SK-N-SH (cell line): ENCODE measurements around the gene UBE2D3. TPM values are rescaled to one million over a fixed set of nuclear protein-coding genes. Genes with fewer than 3 reads are reported as not detected.

Source experiments
- CTCF ChIA-PET: fragments of 300-600, 350-600 bp; formaldehyde crosslinking; extraction: SDS; loops from one replicate; lab custom pipeline; 2021; lab: Yijun Ruan, JAX
- POLR2A ChIA-PET: fragments of 350-600 bp; sonication (Branson Sonifier 250); formaldehyde crosslinking; extraction: SDS; loops from one replicate; lab custom pipeline; 2020; ENCODE audit warnings: antibody characterized with exemption, inconsistent platforms; lab: Yijun Ruan, JAX
- DNase-seq: peaks from one replicate; pipeline ENCODE4 v3.0.0; 2012
- H2AFZ ChIP-seq: fragments of 200-600 bp; sonication (generic); 2 replicates; pipeline ENCODE4 v1.8.1; 2016; ENCODE audit warnings: antibody characterized with exemption, mild to moderate bottlenecking, low read depth
- H3F3A ChIP-seq: fragments of 200-600 bp; sonication (generic); replicated peaks from 2 replicates; pipeline ENCODE3; 2016; ENCODE audit warnings: antibody characterized with exemption, mild to moderate bottlenecking; ENCODE audit not compliant: insufficient read depth
- H3K27ac ChIP-seq, 2 experiments: fragments of 200-500 bp in 1 of 2; fragments of 200-600 bp in 1 of 2; sonication (Bioruptor generic) in 1 of 2; sonication (generic), shearing (Covaris generic) in 1 of 2; 2 replicates each; pipeline versions ENCODE4 v1.5.1 to v1.6.1; 2014 to 2016; ENCODE audit warnings: low read depth in 2 of 2, inconsistent platforms in 1 of 2, low read length in 1 of 2, mild to moderate bottlenecking in 1 of 2, mixed read lengths in 1 of 2
- H3K27me3 ChIP-seq: fragments of 200-600 bp; sonication (generic), shearing (Covaris generic); 2 replicates; pipeline ENCODE4 v1.6.1; 2016; ENCODE audit warnings: mixed run types; ENCODE audit not compliant: insufficient read depth
- H3K36me3 ChIP-seq, 2 experiments: fragments of 200-500 bp in 1 of 2; fragments of 200-600 bp in 1 of 2; sonication (Bioruptor generic) in 1 of 2; sonication (generic) in 1 of 2; replicated peaks in 1 of 2; 2 replicates each; pipeline versions ENCODE3 to v1.5.1; 2014 to 2016; ENCODE audit warnings: low read length in 1 of 2, mild to moderate bottlenecking in 1 of 2; ENCODE audit not compliant: insufficient read depth in 2 of 2, control insufficient read depth in 1 of 2
- H3K4me1 ChIP-seq, 2 experiments: fragments of 200-500 bp in 1 of 2; fragments of 200-600 bp in 1 of 2; sonication (Bioruptor generic) in 1 of 2; sonication (generic), shearing (Covaris generic) in 1 of 2; 2 replicates each; pipeline versions ENCODE4 v1.5.1 to v1.6.1; 2014 to 2016; ENCODE audit warnings: low read depth in 1 of 2, low read length in 1 of 2, mixed run types in 1 of 2; ENCODE audit not compliant: insufficient read depth in 2 of 2, control insufficient read depth in 1 of 2
- H3K4me2 ChIP-seq: fragments of 200-600 bp; sonication (generic), shearing (Covaris generic); 2 replicates; pipeline ENCODE4 v1.6.1; 2017; ENCODE audit warnings: mixed run types
- H3K4me3 ChIP-seq, 2 experiments: fragments of 200-500 bp in 1 of 2; fragments of 200-600 bp in 1 of 2; sonication (Bioruptor generic) in 1 of 2; sonication (generic), shearing (Covaris generic) in 1 of 2; 2 replicates each; pipeline versions ENCODE4 v1.5.1 to v1.8.1; 2014 to 2016; ENCODE audit warnings: low read depth in 2 of 2, inconsistent platforms in 1 of 2, low read length in 1 of 2, mild to moderate bottlenecking in 1 of 2, mixed read lengths in 1 of 2, moderate library complexity in 1 of 2
- H3K79me2 ChIP-seq: fragments of 200-600 bp; sonication (generic); 2 replicates; pipeline ENCODE4 v1.8.1; 2017; ENCODE audit warnings: mild to moderate bottlenecking; ENCODE audit not compliant: insufficient read depth
- H3K9ac ChIP-seq: fragments of 200-600 bp; sonication (generic); 2 replicates; pipeline ENCODE4 v1.6.1; 2017; ENCODE audit warnings: mixed run types
- H3K9me2 ChIP-seq: fragments of 200-600 bp; sonication (generic); 2 replicates; pipeline ENCODE4 v1.6.1; 2017; ENCODE audit warnings: mixed run types
- H3K9me3 ChIP-seq: fragments of 200-600 bp; sonication (generic); 2 replicates; pipeline ENCODE4 v1.6.1; 2017; ENCODE audit warnings: mixed run types, mild to moderate bottlenecking, moderate library complexity
- H4K20me1 ChIP-seq: fragments of 200-600 bp; sonication (generic); 2 replicates; pipeline ENCODE4 v1.6.1; 2017; ENCODE audit warnings: mild to moderate bottlenecking, mixed run types; ENCODE audit not compliant: insufficient read depth
- ELF1 ChIP-seq: IDR thresholded peaks from 2 replicates; pipeline ENCODE4 v1.4.0; 2012
- GABPA ChIP-seq: IDR thresholded peaks from 2 replicates; pipeline ENCODE4 v1.4.0; 2012; ENCODE audit warnings: low read depth, mild to moderate bottlenecking
- GATA2 ChIP-seq: sonication (generic); formaldehyde crosslinking; IDR thresholded peaks from 2 replicates; pipeline ENCODE4 v1.5.0; 2020; ENCODE audit warnings: mild to moderate bottlenecking, missing genetic modification reagents
- POLR2AphosphoS5 ChIP-seq: IDR thresholded peaks from 2 replicates; pipeline ENCODE4 v1.6.1; 2012; ENCODE audit warnings: low read depth, low read length
- REST ChIP-seq: IDR thresholded peaks from 2 replicates; pipeline ENCODE4 v1.6.1; 2012; ENCODE audit warnings: mild to moderate bottlenecking, low read depth, low read length, moderate library complexity
- RFX5 ChIP-seq: IDR thresholded peaks from 2 replicates; pipeline ENCODE4 v1.6.1; 2012; ENCODE audit warnings: mild to moderate bottlenecking, improper control_type of control experiment, low read length
- RXRA ChIP-seq: IDR thresholded peaks from 2 replicates; pipeline ENCODE4 v1.4.0; 2012; ENCODE audit warnings: low read depth, mild to moderate bottlenecking, borderline replicate concordance
- SIN3A ChIP-seq: IDR thresholded peaks from 2 replicates; pipeline ENCODE4 v1.6.1; 2012; ENCODE audit warnings: low read depth, mild to moderate bottlenecking, low read length, moderate library complexity, borderline replicate concordance
- TEAD4 ChIP-seq: IDR thresholded peaks from 2 replicates; pipeline ENCODE4 v1.4.0; 2012; ENCODE audit warnings: mild to moderate bottlenecking, borderline replicate concordance; ENCODE audit not compliant: insufficient read depth
- USF2 ChIP-seq: fragments of 150-350 bp; IDR thresholded peaks from 2 replicates; pipeline ENCODE4 v1.6.1; 2017; ENCODE audit warnings: antibody characterized with exemption, low read length, low read depth, borderline replicate concordance
- YY1 ChIP-seq: IDR thresholded peaks from 2 replicates; pipeline ENCODE4 v1.4.0; 2012; ENCODE audit warnings: low read depth, mild to moderate bottlenecking
- ZBTB33 ChIP-seq: IDR thresholded peaks from 2 replicates; pipeline ENCODE4 v1.4.0; 2012; ENCODE audit warnings: low read depth, borderline replicate concordance
- WGBS: methylation state at CpG from one replicate; pipeline ENCODE4 v1.1.6; 2017; ENCODE audit warnings: low lambda C conversion rate; 5-methylcytosine and 5-hydroxymethylcytosine counted together
- polyA plus RNA-seq, 3 experiments: library from polyadenylated mRNA; depleted of rRNA; stranded (reverse); fragments of >200 nt; gene quantifications; 2 replicates each; pipeline ENCODE4 v1.2.3, GENCODE V29; 2012

The UBE2D3 gene
- polyA plus RNA-seq, 1 of the 3 experiments (the other 2 are of a cell fraction) = 216 TPM

GRCh38 chr4:102799816-102800215, 27.5 kb downstream of the UBE2D3 start:
- Histone ChIP-seq H3K4me1 (no peaks in the 10 kb centered on the region; a peak in 1 of 4 replicates), H2AFZ (no peak overlapping the region), H3K79me2 (peaks cover 92% of the 10 kb centered on the region), H3K9me2 (no peaks in the 10 kb centered on the region), H3K9ac (no peak overlapping the region), H3K27me3 (no peaks in the 10 kb centered on the region), H3F3A (peaks cover 41% of the 10 kb centered on the region), H3K36me3 (peaks cover 90 to 92% of the 10 kb centered on the region in 2 experiments), H4K20me1 (peaks cover 64% of the 10 kb centered on the region), H3K4me3 (no peak overlapping the region), H3K9me3 (no peaks in the 10 kb centered on the region), H3K27ac (no peak overlapping the region), H3K4me2 (no peak overlapping the region)
- TF ChIP-seq RXRA = no peak
- no peak for TF ChIP-seq ZBTB33
- no peak for TF ChIP-seq RFX5
- no peak for TF ChIP-seq SIN3A
- TF ChIP-seq GATA2 (CRISPR knock-in tag) = no peak
- no peak for TF ChIP-seq REST
- no peak for TF ChIP-seq GABPA
- TF ChIP-seq POLR2AphosphoS5 = no peak
- no peak for TF ChIP-seq USF2
- no peak for DNase-seq
- CTCF ChIA-PET = no interaction called here
- 98% methylated on average over 2 of the region's 2 CpGs for WGBS
- POLR2A ChIA-PET = no interaction called here

GRCh38 chr4:102794999-102795398, 32.4 kb downstream of the UBE2D3 start:
- H3K9me3 ChIP-seq = no peaks in the 10 kb centered on the region
- H3K27ac ChIP-seq = no peak overlapping the region
- H3K79me2 ChIP-seq = peaks cover 55% of the 10 kb centered on the region
- ChIA-PET POLR2A (no interaction called here), CTCF (no interaction called here)
- H2AFZ ChIP-seq = no peak overlapping the region
- peaks cover 26% of the 10 kb centered on the region for H4K20me1 ChIP-seq
- H3K36me3 ChIP-seq = peaks cover 75 to 78% of the 10 kb centered on the region in 2 experiments
- no peak overlapping the region for H3K4me2 ChIP-seq
- H3K4me3 ChIP-seq = no peak overlapping the region
- WGBS = 96% methylated on average over 2 of the region's 2 CpGs
- DNase-seq = no peak
- H3K4me1 ChIP-seq = no peaks in the 10 kb centered on the region
- peaks cover 43% of the 10 kb centered on the region for H3F3A ChIP-seq
- no peaks in the 10 kb centered on the region for H3K9me2 ChIP-seq
- no peaks in the 10 kb centered on the region for H3K27me3 ChIP-seq
- H3K9ac ChIP-seq = no peak overlapping the region
- TF ChIP-seq ZBTB33 (no peak), REST (no peak), TEAD4 (no peak), YY1 (no peak), ELF1 (no peak)
